KMS-11 (cell line): Measurements from ENCODE around the gene FAM120AOS.
"Not testable (repeated sequence)": the region's sequence is repeated elsewhere in the genome, so short reads cannot be mapped to it uniquely, and the experiment has no call there.

Source experiments
- H2AFZ ChIP-seq: fragments of 200-600 bp; sonication (generic); 2 replicates; pipeline ENCODE4 v1.6.1; 2016; ENCODE audit warnings: antibody characterized with exemption, mixed run types, low read depth
- H3K27ac ChIP-seq: fragments of 200-600 bp; sonication (generic); 2 replicates; pipeline ENCODE4 v1.6.1; 2016; ENCODE audit warnings: mild to moderate bottlenecking, mixed run types
- H3K27me3 ChIP-seq: fragments of 200-600 bp; sonication (generic); 2 replicates; pipeline ENCODE4 v1.6.1; 2017; ENCODE audit warnings: mild to moderate bottlenecking, low read depth, mixed run types, moderate library complexity; ENCODE audit not compliant: insufficient read depth
- H3K36me3 ChIP-seq: fragments of 200-600 bp; sonication (generic); 2 replicates; pipeline ENCODE4 v1.6.1; 2017; ENCODE audit warnings: mild to moderate bottlenecking, mixed run types; ENCODE audit not compliant: insufficient read depth
- H3K4me1 ChIP-seq: fragments of 200-600 bp; sonication (generic); 2 replicates; pipeline ENCODE4 v1.6.1; 2016; ENCODE audit warnings: mild to moderate bottlenecking, low read depth, mixed run types; ENCODE audit not compliant: poor library complexity, severe bottlenecking
- H3K4me2 ChIP-seq: fragments of 200-600 bp; sonication (generic); 2 replicates; pipeline ENCODE4 v1.7.0; 2016; ENCODE audit warnings: mild to moderate bottlenecking, mixed run types
- H3K4me3 ChIP-seq: fragments of 200-600 bp; sonication (generic); IDR thresholded peaks from 2 replicates; pipeline ENCODE4 v1.6.1; 2017; ENCODE audit warnings: low read depth, low read length, mixed read lengths; ENCODE audit not compliant: insufficient read depth
- H3K79me2 ChIP-seq: fragments of 200-600 bp; sonication (generic); 2 replicates; pipeline ENCODE4 v1.6.1; 2016; ENCODE audit warnings: low read depth, mixed run types; ENCODE audit not compliant: insufficient read depth
- H3K9ac ChIP-seq: fragments of 200-600 bp; sonication (generic); 2 replicates; pipeline ENCODE4 v1.6.1; 2016; ENCODE audit warnings: mild to moderate bottlenecking, mixed run types
- H4K20me1 ChIP-seq: fragments of 200-600 bp; sonication (generic); 2 replicates; pipeline ENCODE4 v1.6.1; 2016; ENCODE audit warnings: mild to moderate bottlenecking, mixed run types; ENCODE audit not compliant: insufficient read depth
- CTCF ChIP-seq: fragments of 200-600 bp; sonication (generic); conservative IDR thresholded peaks from 2 replicates; pipeline ENCODE4 v1.6.1; 2017; ENCODE audit warnings: low read depth, mild to moderate bottlenecking, antibody characterized with exemption, low read length, moderate library complexity, mixed read lengths

The FAM120AOS gene

GRCh38 chr9:93446073-93446472 is 7.3 kb downstream of the FAM120AOS start:
- Histone ChIP-seq H4K20me1 (no peaks in the 10 kb centered on the region), H3K9ac (no peak overlapping the region), H3K4me3 (no peak overlapping the region), H3K79me2 (peaks cover 21% of the 10 kb centered on the region), H3K27me3 (no peaks in the 10 kb centered on the region), H3K27ac (no peak overlapping the region), H2AFZ (no peak overlapping the region), H3K36me3 (no peaks in the 10 kb centered on the region; the same call in 1 of the 2 replicates), H3K4me1 (peaks cover 29% of the 10 kb centered on the region), H3K4me2 (no peak overlapping the region)
- TF ChIP-seq CTCF: no peak

DNA sequence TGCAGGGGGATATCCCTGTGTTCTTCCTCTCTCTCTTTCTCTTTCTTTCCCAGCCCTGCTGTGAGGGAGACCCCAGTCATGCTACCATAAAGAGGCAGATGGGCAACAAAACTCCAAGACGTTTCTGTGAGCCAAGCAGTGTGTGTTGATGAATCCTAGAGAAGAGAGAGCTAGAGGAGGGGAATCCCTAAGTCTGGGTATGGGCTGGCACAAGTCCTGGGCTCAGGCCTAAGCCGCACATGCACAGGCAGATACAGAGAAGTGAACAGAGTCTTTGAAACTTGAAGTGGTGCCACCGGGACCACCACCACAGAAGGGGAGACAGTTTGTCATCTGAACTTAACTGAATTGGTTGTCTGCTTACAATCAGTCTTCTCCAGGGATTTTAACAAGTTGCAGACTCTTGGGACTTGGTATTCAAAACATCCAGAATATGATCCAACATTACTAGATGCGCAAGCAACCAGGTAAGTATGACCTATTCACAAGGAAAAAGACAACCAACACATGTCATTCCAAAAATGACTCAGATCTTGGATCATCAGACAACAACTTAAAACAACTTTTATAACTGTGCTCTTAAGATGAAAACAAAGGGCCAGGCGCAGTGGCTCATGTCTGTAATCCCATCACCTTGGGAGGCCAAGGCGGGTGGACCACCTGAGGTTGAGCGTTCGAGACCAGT is 12.3 kb downstream of the FAM120AOS start:
- H3K36me3 ChIP-seq: no peaks in the 10 kb centered on the region
- no peak overlapping the region for H3K4me2 ChIP-seq
- H3K9ac ChIP-seq: no peak overlapping the region
- no peak overlapping the region for H3K4me3 ChIP-seq
- no peak overlapping the region for H2AFZ ChIP-seq
- H3K4me1 ChIP-seq: no peaks in the 10 kb centered on the region
- no peaks in the 10 kb centered on the region for H3K79me2 ChIP-seq
- TF ChIP-seq CTCF: no peak
- H3K27ac ChIP-seq: no peak overlapping the region
- H4K20me1 ChIP-seq: no peaks in the 10 kb centered on the region
- H3K27me3 ChIP-seq: no peaks in the 10 kb centered on the region

- not testable (repeated sequence) for H3K79me2 ChIP-seq, H2AFZ ChIP-seq, H3K4me1 ChIP-seq, H4K20me1 ChIP-seq, H3K9ac ChIP-seq, H3K27ac ChIP-seq, H3K4me3 ChIP-seq, H3K36me3 ChIP-seq, H3K27me3 ChIP-seq, H3K4me2 ChIP-seq
These were observed 14.1 kb downstream of the FAM120AOS start for GRCh38 chr9:93439301-93439700.

DNA sequence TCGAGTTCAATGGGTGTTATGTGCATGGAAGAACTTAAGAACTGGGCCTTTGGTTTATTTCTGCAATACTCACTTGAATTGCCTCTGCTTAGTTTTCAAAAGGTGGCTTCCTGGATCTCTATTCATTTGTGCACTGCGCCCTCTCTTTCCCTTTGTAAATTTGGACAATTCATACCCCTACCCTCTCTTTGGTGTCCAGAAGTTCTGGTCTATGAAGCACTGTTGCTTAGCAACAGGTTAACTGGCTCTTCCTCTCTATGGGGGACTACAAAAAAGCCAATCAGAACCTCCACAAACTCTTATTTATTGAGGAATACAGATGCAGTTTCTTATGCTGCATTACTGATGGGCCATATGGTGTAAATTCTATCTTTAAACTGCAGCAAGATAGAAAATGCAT is 15.4 kb downstream of the FAM120AOS start:
- no peak overlapping the region for H3K4me2 ChIP-seq

More for the DNA sequence above, 15.4 kb downstream of the FAM120AOS start:
- Histone ChIP-seq H2AFZ (no peak overlapping the region), H4K20me1 (no peaks in the 10 kb centered on the region), H3K4me1 (no peaks in the 10 kb centered on the region), H3K9ac (no peak overlapping the region), H3K27me3 (no peaks in the 10 kb centered on the region), H3K27ac (no peak overlapping the region), H3K79me2 (no peaks in the 10 kb centered on the region), H3K36me3 (no peaks in the 10 kb centered on the region), H3K4me3 (no peak overlapping the region)
- TF ChIP-seq CTCF: no peak
